ENCODE results near the gene TRIOBP. TPM values are rescaled to one million over a fixed set of nuclear protein-coding genes. Genes with fewer than 3 reads are reported as not detected.
"Not testable (repeated sequence)": the region's sequence is repeated elsewhere in the genome, so short reads cannot be mapped to it uniquely, and the experiment has no call there.

The TRIOBP gene
- total RNA-seq, 1 donor from 2014 or later: 68.9 TPM

DNA sequence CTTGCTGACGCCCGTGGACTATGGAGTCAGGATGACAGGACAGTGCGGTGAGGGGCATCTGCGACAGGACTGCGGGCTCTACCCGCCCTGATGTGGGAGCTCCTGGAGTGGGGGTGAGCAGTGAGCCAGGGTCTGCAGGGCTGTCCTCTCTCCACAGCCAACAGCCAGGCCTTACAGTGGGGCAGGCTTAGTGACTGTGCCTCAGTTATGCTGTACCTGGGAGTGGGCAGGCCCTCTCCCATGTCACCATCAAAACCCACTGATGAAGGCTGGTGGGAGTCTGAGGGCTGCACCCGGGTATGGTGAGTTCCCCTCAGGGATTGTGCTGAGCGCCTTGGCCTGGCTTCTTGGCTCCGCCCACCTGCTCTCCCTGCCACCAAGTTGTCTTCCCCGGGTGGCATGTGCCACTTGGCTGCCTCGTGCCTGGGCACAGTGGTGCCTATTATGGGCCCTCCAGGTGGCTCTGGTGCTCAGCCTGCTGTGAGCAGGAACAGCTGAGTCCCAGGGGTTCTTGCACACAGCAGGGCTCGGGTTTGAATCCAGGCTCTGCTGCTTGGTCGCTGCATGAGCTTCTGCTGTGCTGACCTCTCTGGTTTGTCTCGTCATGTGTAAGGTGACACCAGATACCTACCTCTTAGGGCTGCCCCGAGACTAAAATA lies 4.1 kb upstream of the TRIOBP start:
- Histone ChIP-seq H3K27me3 (ENCODE audit: control insufficient read depth, insufficient read depth, low read length) (no peaks in the 10 kb centered on the region), H3K4me3 (ENCODE audit: low read depth, low read length) (no peak overlapping the region), H3K36me3 (ENCODE audit: control insufficient read depth, insufficient read depth, low read length) (no peaks in the 10 kb centered on the region)
- DNase-seq (ENCODE audit: low read depth): no peak
- TF ChIP-seq, protein P1, sequence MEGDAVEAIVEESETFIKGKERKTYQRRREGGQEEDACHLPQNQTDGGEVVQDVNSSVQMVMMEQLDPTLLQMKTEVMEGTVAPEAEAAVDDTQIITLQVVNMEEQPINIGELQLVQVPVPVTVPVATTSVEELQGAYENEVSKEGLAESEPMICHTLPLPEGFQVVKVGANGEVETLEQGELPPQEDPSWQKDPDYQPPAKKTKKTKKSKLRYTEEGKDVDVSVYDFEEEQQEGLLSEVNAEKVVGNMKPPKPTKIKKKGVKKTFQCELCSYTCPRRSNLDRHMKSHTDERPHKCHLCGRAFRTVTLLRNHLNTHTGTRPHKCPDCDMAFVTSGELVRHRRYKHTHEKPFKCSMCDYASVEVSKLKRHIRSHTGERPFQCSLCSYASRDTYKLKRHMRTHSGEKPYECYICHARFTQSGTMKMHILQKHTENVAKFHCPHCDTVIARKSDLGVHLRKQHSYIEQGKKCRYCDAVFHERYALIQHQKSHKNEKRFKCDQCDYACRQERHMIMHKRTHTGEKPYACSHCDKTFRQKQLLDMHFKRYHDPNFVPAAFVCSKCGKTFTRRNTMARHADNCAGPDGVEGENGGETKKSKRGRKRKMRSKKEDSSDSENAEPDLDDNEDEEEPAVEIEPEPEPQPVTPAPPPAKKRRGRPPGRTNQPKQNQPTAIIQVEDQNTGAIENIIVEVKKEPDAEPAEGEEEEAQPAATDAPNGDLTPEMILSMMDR (IDR thresholded peaks at IDR 0.05; ENCODE audit: insufficient read depth, low read length, poor library complexity, severe bottlenecking): no peak

DNA sequence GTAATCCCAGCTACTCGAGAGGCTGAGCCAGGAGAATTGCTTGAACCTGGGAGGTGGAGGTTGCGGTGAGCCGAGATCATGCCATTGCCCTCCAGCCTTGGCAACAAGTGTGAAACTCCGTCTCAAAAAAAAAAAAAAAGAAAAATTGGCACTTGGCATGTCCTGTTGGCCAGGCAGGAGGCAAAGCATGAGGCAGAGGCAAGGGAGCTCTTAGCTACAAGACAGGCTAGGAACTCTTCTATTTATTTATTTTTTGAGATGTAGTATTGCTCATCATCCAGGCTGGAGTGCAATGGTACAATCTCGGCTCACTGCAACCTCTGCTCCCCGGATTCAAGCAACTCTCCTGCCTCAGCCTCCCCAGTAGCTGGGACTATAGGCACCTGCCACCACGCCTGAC lies 2.7 kb upstream of the TRIOBP start:
- H3K36me3 ChIP-seq (ENCODE audit: control insufficient read depth, insufficient read depth, low read length); H3K4me3 ChIP-seq (ENCODE audit: low read depth, low read length); H3K27me3 ChIP-seq (ENCODE audit: control insufficient read depth, insufficient read depth, low read length); DNase-seq (ENCODE audit: low read depth): not testable (repeated sequence)

DNA sequence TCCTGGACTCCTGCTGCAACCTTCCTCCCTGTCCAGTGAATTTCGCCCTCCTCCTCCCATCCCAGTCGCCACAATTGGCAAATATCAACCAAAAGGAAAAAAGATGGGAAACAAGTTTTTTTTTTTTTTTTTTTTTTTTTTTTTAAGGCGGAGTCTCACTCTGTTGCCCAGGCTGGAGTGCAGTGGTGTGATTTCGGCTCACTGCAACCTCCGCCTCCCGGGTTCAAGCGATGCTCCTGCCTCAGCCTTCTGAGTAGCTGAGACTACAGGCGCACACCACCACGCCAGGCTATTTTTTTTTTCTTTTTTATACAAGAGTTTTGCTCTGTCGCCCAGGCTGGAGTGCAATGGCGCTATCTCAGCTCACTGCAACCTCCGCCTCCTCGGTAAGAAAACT lies 590 bp upstream of the TRIOBP start:
- DNase-seq (ENCODE audit: low read depth); H3K4me3 ChIP-seq (ENCODE audit: low read depth, low read length); H3K36me3 ChIP-seq (ENCODE audit: control insufficient read depth, insufficient read depth, low read length); H3K27me3 ChIP-seq (ENCODE audit: control insufficient read depth, insufficient read depth, low read length): not testable (repeated sequence)

DNA sequence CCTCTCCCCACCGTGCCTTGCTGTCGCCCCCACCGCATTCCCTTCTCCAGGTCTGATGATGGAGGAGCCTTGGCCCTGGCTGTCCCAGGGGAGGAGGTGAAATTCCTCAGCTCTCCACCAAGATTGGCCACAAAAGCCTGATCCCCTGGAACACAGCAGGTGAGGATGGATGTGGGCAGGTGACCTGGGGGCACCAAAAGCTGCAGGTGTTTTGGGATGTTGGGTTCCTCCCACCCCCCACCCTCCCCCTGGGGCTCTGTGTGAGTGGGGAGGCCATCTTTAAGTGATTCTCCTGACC lies 639 bp downstream of the TRIOBP start:
- no peak for DNase-seq (ENCODE audit: low read depth)
- TF ChIP-seq, protein P1 (IDR thresholded peaks at IDR 0.05; ENCODE audit: insufficient read depth, low read length, poor library complexity, severe bottlenecking): no peak
- H3K4me3 ChIP-seq (ENCODE audit: low read depth, low read length): no peak overlapping the region

DNA sequence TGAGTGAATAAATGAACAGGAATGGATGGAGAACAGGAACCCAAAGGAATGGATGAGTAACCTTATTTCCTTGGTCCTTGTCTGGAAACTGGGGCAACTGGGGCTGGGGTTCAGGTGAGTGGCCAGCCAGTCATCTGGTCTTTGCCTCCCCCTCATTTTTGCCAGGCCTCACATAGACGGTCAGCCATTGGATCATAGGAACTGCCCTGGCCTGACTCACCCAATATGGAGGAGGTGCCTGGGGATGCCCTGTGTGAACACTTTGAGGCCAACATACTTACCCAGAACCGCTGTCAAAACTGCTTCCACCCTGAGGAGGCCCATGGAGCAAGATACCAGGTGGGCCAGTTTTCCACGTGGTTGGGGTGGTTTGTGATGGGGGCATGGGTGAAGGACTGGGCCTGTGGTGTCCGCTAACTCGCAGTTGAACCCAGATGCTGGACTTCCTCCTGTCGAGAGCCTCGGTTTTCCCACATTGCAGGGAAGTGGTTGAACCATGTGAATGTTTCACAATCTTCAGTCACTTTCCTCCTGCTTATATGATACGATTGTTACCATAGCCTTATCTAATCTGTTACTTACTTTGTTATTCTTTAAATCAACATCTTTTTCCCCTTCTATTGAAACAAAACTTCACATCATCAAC lies 4.4 kb downstream of the TRIOBP start:
- no peaks in the 10 kb centered on the region for H3K27me3 ChIP-seq (ENCODE audit: control insufficient read depth, insufficient read depth, low read length)
- TF ChIP-seq, protein P1 (IDR thresholded peaks at IDR 0.05; ENCODE audit: insufficient read depth, low read length, poor library complexity, severe bottlenecking): no peak
- DNase-seq (ENCODE audit: low read depth): no peak
- no peak overlapping the region for H3K4me3 ChIP-seq (ENCODE audit: low read depth, low read length)
- no peaks in the 10 kb centered on the region for H3K36me3 ChIP-seq (ENCODE audit: control insufficient read depth, insufficient read depth, low read length)

More for the DNA sequence above, 639 bp downstream of the TRIOBP start:
- Histone ChIP-seq H3K27me3 (ENCODE audit: control insufficient read depth, insufficient read depth, low read length) (no peaks in the 10 kb centered on the region), H3K36me3 (ENCODE audit: control insufficient read depth, insufficient read depth, low read length) (no peaks in the 10 kb centered on the region)

DNA sequence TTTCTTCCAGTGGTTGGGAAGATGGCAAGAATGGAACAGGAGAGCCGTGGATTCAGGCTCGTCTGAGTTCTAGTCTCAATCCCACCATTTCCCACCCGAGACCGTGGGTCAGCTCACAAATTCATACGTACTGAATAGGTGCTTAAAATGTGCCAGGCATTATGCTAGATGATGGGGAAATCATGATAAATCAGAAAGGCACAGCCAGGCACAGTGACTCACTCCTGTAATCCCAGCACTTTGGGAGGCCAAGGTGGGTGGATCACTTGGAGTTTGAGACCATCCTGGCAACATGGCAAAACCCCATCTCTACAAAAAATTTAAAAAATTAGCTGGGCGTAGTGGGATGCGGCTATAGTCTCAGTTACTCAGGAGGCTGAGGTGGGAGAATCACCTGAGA lies 7.1 kb downstream of the TRIOBP start:
- Histone ChIP-seq H3K4me3 (ENCODE audit: low read depth, low read length) (no peak overlapping the region), H3K36me3 (ENCODE audit: control insufficient read depth, insufficient read depth, low read length) (no peaks in the 10 kb centered on the region), H3K27me3 (ENCODE audit: control insufficient read depth, insufficient read depth, low read length) (no peaks in the 10 kb centered on the region)
- TF ChIP-seq, protein P1 (IDR thresholded peaks at IDR 0.05; ENCODE audit: insufficient read depth, low read length, poor library complexity, severe bottlenecking): no peak
- DNase-seq (ENCODE audit: low read depth): no peak

DNA sequence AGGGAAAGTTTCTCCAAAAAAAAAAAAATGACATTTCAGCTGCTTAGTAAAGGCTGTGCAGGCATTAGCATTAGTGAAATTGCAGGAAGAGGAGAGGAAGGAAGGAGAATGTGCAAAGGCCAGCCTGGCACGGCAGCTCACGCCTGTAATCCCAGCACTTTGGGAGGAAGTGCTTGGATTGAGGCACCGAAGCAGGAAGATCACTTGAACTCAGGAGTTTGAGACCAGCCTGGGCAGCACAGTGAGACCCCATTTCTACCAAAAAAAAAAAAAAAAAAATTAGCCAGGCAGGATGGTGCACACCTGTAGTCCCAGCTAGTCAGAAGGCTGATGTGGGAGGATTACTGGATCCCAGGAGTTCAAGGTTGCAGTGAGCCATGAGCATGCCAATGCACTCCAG lies 7.8 kb downstream of the TRIOBP start:
- no peaks in the 10 kb centered on the region for H3K27me3 ChIP-seq (ENCODE audit: control insufficient read depth, insufficient read depth, low read length)
- DNase-seq (ENCODE audit: low read depth): no peak
- H3K4me3 ChIP-seq (ENCODE audit: low read depth, low read length): no peak overlapping the region
- H3K36me3 ChIP-seq (ENCODE audit: control insufficient read depth, insufficient read depth, low read length): no peaks in the 10 kb centered on the region
- TF ChIP-seq, protein P1 (IDR thresholded peaks at IDR 0.05; ENCODE audit: insufficient read depth, low read length, poor library complexity, severe bottlenecking): no peak

Measured in kidney epithelial cell (primary cell).